Stomach (tissue), 9 donors: ENCODE measurements around the gene ABLIM2. TPM values are rescaled to one million over a fixed set of nuclear protein-coding genes. Genes with fewer than 3 reads are reported as not detected.

Source experiments
- DNase-seq, 2 donors: peaks; one replicate each; pipeline versions ENCODE4 v3.0.0 to v3.0.0-alpha.2; 2013 to 2019
- H3K27ac ChIP-seq, 5 donors: fragments of 200-600 bp in 4 of 5; sonication (generic) in 4 of 5; one replicate each; pipeline ENCODE4 v1.5.1; 2013 to 2019; ENCODE audit warnings: mild to moderate bottlenecking in 1 of 5, moderate library complexity in 1 of 5
- H3K27me3 ChIP-seq, 3 donors: fragments of 200-600 bp; sonication (generic); one replicate each; pipeline ENCODE4 v1.5.1; 2017 to 2019; ENCODE audit warnings: mixed run types in 1 of 3
- H3K36me3 ChIP-seq, 4 donors: fragments of 200-600 bp; sonication (generic); 1 replicate in 3 of 4; 2 replicates in 1 of 4; pipeline ENCODE4 v1.5.1; 2016 to 2019
- H3K4me1 ChIP-seq, 4 donors: fragments of 200-600 bp; sonication (generic); one replicate each; pipeline ENCODE4 v1.5.1; 2016 to 2019
- H3K4me3 ChIP-seq, 4 donors: fragments of 200-600 bp; sonication (generic) in 3 of 4; one replicate each; pipeline ENCODE4 v1.5.1; 2016 to 2019; ENCODE audit warnings: mild to moderate bottlenecking in 1 of 4
- H3K9me3 ChIP-seq, 4 donors: fragments of 200-600 bp; sonication (generic); one replicate each; pipeline ENCODE4 v1.5.1; 2016 to 2019
- EP300 ChIP-seq: sonication (generic); formaldehyde crosslinking; IDR thresholded peaks from one replicate; pipeline ENCODE4 v1.6.1; 2017; ENCODE audit warnings: antibody characterized with exemption
- POLR2A ChIP-seq, 4 donors: fragments of 450-650 bp; IDR thresholded peaks; one replicate each; pipeline ENCODE4 v1.6.1; 2016; ENCODE audit warnings: antibody characterized with exemption in 4 of 4, control low read depth in 2 of 4, mild to moderate bottlenecking in 1 of 4, moderate library complexity in 1 of 4
- POLR2AphosphoS5 ChIP-seq, 3 donors: sonication (generic); formaldehyde crosslinking; IDR thresholded peaks; one replicate each; pipeline ENCODE4 v1.6.1; 2016; ENCODE audit warnings: antibody characterized with exemption in 3 of 3
- WGBS, 5 donors: extraction: QIAGEN DNeasy Blood & Tissue Kit in 3 of 5; methylation state at CpG; one replicate each; pipeline versions ENCODE4 v1.1.5 to v1.1.7; 2013 to 2018; 5-methylcytosine and 5-hydroxymethylcytosine counted together
- intact Hi-C: fragments of 100-400 bp; cut with DNase I; formaldehyde crosslinking; loops from one replicate; pipeline ENCODE4 v1.15.1; 2023; ENCODE audit warnings: low total_unique reads
- polyA plus RNA-seq, 3 donors: library from polyadenylated mRNA; stranded (reverse); fragments of 200-250 nt; gene quantifications; one replicate each; pipeline ENCODE4 v1.2.3, GENCODE V29; 2013
- total RNA-seq, 5 donors: library from RNA; depleted of rRNA; stranded (reverse); fragments of >200 nt; gene quantifications; one replicate each; pipeline versions ENCODE4 v1.1.0 to v1.2.3, GENCODE V29; 2014 to 2016
- TF ChIP-seq, protein P1 (sequence below), 7 experiments: fragments of 450-650 bp in 4 of 7; fragments of 200-600 bp in 3 of 7; sonication (generic) in 3 of 7; IDR thresholded peaks; one replicate each; pipeline ENCODE4 v1.5.1; 2016 to 2019; ENCODE audit warnings: antibody characterized with exemption in 7 of 7, control low read depth in 2 of 7, mild to moderate bottlenecking in 1 of 7
- donor health status: healthy with polysubstance abuse.
- donor health status: Bipolar disorder and iron deficiency.
- donor health status: healthy.

Gene ABLIM2
- total and polyA plus RNA-seq, 8 donors: 2.3 to 28.0 (median 5.5) TPM

DNA sequence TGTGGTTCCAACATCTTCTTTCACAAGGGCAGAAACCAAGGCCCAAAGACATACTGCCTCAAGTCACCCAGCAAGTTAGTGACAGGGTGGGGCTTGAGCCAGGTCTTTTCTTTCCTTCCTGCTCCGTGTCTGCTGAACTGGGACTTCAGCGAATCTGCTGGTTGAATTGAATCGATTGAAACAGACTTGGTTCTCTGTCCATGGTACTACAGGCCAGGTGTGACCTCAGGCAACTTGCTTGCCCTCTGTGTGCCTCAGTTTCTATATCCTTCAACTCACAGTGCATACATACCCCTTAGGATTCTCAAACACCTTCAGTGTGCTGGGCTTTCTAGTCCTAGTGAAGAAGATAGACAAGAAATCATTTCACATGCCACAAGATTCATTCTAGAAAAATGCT is 2.0 kb upstream of the ABLIM2 start:
- Histone ChIP-seq H3K4me3 (no peak overlapping the region), H3K9me3 (no peaks in the 10 kb centered on the region), H3K27ac (no peak overlapping the region), H3K4me1 (peaks cover 28 to 36% (median 32%) of the 10 kb centered on the region in 4 donors), H3K27me3 (peaks cover 0 to 21% (median 12%) of the 10 kb centered on the region in 3 donors), H3K36me3 (no peaks in the 10 kb centered on the region)
- TF ChIP-seq, protein P1, sequence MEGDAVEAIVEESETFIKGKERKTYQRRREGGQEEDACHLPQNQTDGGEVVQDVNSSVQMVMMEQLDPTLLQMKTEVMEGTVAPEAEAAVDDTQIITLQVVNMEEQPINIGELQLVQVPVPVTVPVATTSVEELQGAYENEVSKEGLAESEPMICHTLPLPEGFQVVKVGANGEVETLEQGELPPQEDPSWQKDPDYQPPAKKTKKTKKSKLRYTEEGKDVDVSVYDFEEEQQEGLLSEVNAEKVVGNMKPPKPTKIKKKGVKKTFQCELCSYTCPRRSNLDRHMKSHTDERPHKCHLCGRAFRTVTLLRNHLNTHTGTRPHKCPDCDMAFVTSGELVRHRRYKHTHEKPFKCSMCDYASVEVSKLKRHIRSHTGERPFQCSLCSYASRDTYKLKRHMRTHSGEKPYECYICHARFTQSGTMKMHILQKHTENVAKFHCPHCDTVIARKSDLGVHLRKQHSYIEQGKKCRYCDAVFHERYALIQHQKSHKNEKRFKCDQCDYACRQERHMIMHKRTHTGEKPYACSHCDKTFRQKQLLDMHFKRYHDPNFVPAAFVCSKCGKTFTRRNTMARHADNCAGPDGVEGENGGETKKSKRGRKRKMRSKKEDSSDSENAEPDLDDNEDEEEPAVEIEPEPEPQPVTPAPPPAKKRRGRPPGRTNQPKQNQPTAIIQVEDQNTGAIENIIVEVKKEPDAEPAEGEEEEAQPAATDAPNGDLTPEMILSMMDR (IDR thresholded peaks at IDR 0.05): no peak
- TF ChIP-seq POLR2AphosphoS5 (IDR thresholded peaks at IDR 0.05): no peak
- intact Hi-C loops: no loop called here
- DNase-seq: no peak
- WGBS, 5 donors: 17 to 50% (median 33%) methylated on average over 2 to 3 of the region's 3 CpGs

DNA sequence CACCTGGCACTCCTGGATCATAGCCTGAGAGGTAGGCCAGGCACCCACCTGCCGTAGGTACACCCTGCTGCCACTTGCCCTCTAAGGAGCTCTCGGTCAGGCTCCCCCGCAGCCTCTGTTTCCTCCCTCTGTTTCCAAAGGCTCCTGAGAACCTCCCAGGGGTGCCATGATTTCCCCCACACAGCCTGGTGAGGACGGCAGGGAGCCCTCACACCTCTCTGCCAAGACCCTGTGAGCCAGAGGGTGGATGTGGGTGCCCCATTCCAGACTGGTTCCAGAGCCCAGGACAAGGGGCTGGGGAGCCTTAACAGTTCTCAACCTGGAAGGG is 1.6 kb upstream of the ABLIM2 start:
- Histone ChIP-seq H3K27me3 (peaks cover 0 to 21% (median 12%) of the 10 kb centered on the region in 3 donors), H3K4me3 (peak overlapping the region in 2 of 4 donors; percentile 70 to 75), H3K9me3 (no peaks in the 10 kb centered on the region), H3K36me3 (no peaks in the 10 kb centered on the region), H3K4me1 (peaks cover 28 to 36% (median 32%) of the 10 kb centered on the region in 4 donors), H3K27ac (no peak overlapping the region)
- no peak for DNase-seq
- intact Hi-C loops: no loop called here
- TF ChIP-seq POLR2A (IDR thresholded peaks at IDR 0.05) (no peak), EP300 (no peak), POLR2AphosphoS5 (IDR thresholded peaks at IDR 0.05) (no peak)
- TF ChIP-seq, protein P1 (IDR thresholded peaks at IDR 0.05): no peak
- WGBS, 5 donors: 72 to 93% (median 80%) methylated on average over 2 to 4 of the region's 4 CpGs

DNA sequence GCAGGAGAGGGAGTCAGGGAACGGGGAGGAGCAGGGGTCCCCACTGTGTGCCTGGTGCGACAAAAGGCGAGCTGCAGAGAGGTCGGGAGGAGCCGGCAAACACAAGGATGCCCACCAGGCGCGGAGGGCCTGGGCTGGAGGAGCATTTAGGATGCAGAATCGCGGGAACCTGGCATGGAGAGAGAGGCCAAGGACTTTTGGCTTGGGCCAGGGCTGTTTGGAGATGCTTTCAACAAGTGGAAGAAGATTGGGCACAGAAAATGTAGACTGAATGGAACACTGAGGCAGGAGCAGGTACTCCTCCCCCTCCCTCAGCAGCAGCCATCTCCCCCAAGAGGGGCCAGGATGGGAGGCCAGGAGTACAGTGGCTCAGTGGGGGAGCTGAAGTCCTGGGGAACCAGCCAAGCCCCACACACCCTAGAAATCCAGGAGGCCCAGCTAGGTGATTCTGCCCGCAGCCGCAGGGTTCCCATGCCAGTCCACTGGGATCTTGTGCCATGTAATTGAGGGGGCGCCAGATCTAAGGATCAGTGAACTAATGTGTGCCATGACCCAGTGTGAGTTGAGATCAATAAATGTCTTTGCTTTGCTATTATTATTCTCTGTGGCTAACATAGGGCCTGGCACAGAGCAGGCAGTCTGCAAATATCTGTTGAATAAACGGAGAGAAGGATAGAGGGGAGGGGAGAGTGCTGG is 1.1 kb upstream of the ABLIM2 start:
- Histone ChIP-seq H3K4me3 (peak overlapping the region; percentile 70 to 94 (median 82)), H3K27me3 (peaks cover 0 to 21% (median 12%) of the 10 kb centered on the region in 3 donors), H3K36me3 (no peaks in the 10 kb centered on the region), H3K9me3 (no peaks in the 10 kb centered on the region), H3K27ac (peak overlapping the region in 3 of 5 donors; percentile 77 to 86 (median 81)), H3K4me1 (peaks cover 28 to 36% (median 32%) of the 10 kb centered on the region in 4 donors)
- TF ChIP-seq, protein P1 (IDR thresholded peaks at IDR 0.05): no peak
- TF ChIP-seq POLR2A (IDR thresholded peaks at IDR 0.05) (no peak), POLR2AphosphoS5 (IDR thresholded peaks at IDR 0.05) (no peak), EP300 (no peak)
- intact Hi-C loops: no loop called here
- 16 to 28% (median 20%) methylated on average over 11 to 13 of the region's 13 CpGs for WGBS, 5 donors
- no peak for DNase-seq

DNA sequence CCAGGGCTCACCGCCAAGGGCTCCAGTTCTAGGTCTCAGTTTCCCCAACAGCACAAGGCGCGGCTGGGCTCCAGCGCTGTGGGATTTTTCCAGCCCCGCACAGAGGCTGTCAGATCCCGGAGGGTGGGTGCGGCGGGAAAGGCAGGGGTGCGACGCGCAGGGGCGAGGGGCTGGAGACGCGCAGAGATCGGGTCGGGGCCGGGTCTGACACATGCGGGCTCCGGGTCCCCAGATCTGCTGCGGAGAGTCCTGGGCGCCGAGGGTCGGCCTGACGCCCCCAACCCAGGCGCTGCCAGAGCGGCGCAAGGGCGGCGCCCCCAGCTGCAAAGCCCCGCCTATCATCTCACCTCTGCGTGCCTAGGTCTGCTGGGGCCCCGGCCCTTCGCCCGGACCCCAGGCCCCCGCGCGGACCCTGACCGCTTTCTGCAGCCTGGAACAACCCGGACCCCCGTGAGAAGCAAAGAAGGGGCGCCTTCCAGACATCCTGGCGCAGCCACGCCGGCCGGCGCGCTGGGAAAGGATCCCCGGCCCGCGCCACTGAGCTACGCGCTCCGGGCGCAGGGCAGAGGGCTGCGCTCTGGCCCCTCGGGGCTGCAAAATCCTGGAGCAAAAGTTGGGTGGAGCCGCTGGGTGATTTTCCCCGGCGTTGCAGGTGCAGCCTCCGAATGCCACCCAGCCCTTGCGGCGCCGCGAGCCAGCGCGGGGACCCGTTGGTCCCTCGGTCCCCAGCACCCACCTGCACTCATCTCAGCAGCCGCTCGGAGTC is 486 bp downstream of the ABLIM2 start:
- Histone ChIP-seq H3K9me3 (no peaks in the 10 kb centered on the region), H3K4me1 (peaks cover 27 to 36% (median 30%) of the 10 kb centered on the region in 4 donors), H3K27ac (peak overlapping the region in 3 of 5 donors; percentile 55 to 86 (median 71)), H3K36me3 (no peaks in the 10 kb centered on the region), H3K4me3 (peak overlapping the region; percentile 70 to 94 (median 82)), H3K27me3 (peaks cover 0 to 21% (median 12%) of the 10 kb centered on the region in 3 donors)
- intact Hi-C loops: no loop called here
- no peak for DNase-seq
- TF ChIP-seq POLR2AphosphoS5 (IDR thresholded peaks at IDR 0.05) (no peak), POLR2A (IDR thresholded peaks at IDR 0.05) (no peak), EP300 (no peak)
- TF ChIP-seq, protein P1 (IDR thresholded peaks at IDR 0.05): no peak
- WGBS, 5 donors: 0 to 4% (median 2%) methylated on average over 20 to 70 of the region's 70 CpGs
